ENCODE measurements around the gene SRPK1. TPM values are rescaled to one million over a fixed set of nuclear protein-coding genes. Genes with fewer than 3 reads are reported as not detected.
"Not testable (repeated sequence)": the region's sequence is repeated elsewhere in the genome, so short reads cannot be mapped to it uniquely, and the experiment has no call there.

Gene SRPK1
- total and polyA plus RNA-seq, 4 donors = 9.6 to 78.9 (median 23.6) TPM

DNA sequence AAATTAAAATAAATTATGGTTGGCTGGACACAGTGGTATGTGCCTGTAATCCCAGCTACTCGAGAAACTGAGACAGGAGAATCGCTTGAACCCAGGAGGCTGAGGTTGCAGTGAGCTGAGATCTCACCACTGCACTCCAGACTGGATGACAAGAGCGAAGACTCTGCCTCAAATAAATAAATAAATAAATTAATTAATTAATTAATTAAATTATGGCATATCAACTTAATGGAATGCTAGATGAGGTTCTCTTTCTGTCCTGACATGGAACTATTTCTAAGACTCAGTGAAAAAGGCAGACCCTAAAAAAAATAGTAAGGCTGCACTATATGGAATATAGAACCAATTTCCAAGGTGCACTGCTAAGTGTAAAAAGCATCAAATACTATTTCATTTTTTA, 4.8 kb downstream of the SRPK1 start:
- Histone ChIP-seq H3K36me3 (ENCODE audit: control insufficient read depth in 4 of 4, insufficient read depth in 4 of 4, low read length in 4 of 4) (peaks cover 0 to 2% (median 0%) of the 10 kb centered on the region in 4 donors), H3K4me3 (no peak overlapping the region), H3K9ac (ENCODE audit: insufficient read depth in 1 of 2, low read length in 2 of 2) (no peak overlapping the region), H3K27me3 (ENCODE audit: control insufficient read depth in 3 of 3, insufficient read depth in 3 of 3, low read length in 2 of 3) (no peaks in the 10 kb centered on the region), H3K27ac (ENCODE audit: low read depth in 1 of 2, low read length in 1 of 2) (no peak overlapping the region), H3K9me3 (ENCODE audit: control insufficient read depth in 4 of 4, insufficient read depth in 3 of 4, low read length in 3 of 4) (no peaks in the 10 kb centered on the region), H3K4me1 (ENCODE audit: control insufficient read depth in 5 of 5, insufficient read depth in 5 of 5, low read length in 5 of 5) (peaks cover 0 to 18% (median 2%) of the 10 kb centered on the region in 5 donors)
- WGBS, 2 donors = 95 to 99% methylated on average over 3 of the region's 3 CpGs
- TF ChIP-seq, protein P1, sequence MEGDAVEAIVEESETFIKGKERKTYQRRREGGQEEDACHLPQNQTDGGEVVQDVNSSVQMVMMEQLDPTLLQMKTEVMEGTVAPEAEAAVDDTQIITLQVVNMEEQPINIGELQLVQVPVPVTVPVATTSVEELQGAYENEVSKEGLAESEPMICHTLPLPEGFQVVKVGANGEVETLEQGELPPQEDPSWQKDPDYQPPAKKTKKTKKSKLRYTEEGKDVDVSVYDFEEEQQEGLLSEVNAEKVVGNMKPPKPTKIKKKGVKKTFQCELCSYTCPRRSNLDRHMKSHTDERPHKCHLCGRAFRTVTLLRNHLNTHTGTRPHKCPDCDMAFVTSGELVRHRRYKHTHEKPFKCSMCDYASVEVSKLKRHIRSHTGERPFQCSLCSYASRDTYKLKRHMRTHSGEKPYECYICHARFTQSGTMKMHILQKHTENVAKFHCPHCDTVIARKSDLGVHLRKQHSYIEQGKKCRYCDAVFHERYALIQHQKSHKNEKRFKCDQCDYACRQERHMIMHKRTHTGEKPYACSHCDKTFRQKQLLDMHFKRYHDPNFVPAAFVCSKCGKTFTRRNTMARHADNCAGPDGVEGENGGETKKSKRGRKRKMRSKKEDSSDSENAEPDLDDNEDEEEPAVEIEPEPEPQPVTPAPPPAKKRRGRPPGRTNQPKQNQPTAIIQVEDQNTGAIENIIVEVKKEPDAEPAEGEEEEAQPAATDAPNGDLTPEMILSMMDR (IDR thresholded peaks at IDR 0.05; ENCODE audit: control extremely low read depth, extremely low read depth) = no peak
- DNase-seq = no peak
- no peak for ATAC-seq (ENCODE audit: insufficient read depth, low FRiP score)

DNA sequence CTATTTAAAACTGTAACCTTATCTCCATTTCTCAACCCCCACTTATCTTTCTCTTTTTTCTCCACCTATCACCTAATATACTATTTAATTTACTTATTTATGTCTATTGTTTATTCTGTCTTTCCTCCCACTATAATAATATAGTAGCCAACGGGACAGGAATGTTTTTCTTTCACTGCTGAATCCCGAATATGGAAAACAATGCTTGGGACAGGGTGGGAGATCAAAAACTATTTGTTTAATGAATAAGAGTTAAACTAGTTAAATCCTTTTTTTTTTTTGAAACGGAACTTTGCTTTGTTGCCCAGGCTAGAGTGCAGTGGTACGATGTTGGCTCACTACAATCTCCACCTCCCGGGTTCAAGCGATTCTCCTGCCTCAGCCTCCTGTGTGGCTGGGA, 6.4 kb downstream of the SRPK1 start:
- WGBS, 2 donors = 86 to 94% methylated on average over 6 of the region's 6 CpGs
- TF ChIP-seq, protein P1 (IDR thresholded peaks at IDR 0.05; ENCODE audit: control extremely low read depth, extremely low read depth) = no peak
- no peak overlapping the region for H3K4me3 ChIP-seq
- no peak for DNase-seq
- H3K4me1 ChIP-seq (ENCODE audit: control insufficient read depth in 5 of 5, insufficient read depth in 5 of 5, low read length in 5 of 5) = peaks cover 0 to 14% (median 0%) of the 10 kb centered on the region in 5 donors
- H3K9ac ChIP-seq (ENCODE audit: insufficient read depth in 1 of 2, low read length in 2 of 2) = no peak overlapping the region
- H3K36me3 ChIP-seq (ENCODE audit: control insufficient read depth in 4 of 4, insufficient read depth in 4 of 4, low read length in 4 of 4) = peaks cover 0 to 9% (median 1%) of the 10 kb centered on the region in 4 donors
- ATAC-seq (ENCODE audit: insufficient read depth, low FRiP score) = no peak
- H3K9me3 ChIP-seq (ENCODE audit: control insufficient read depth in 4 of 4, insufficient read depth in 3 of 4, low read length in 3 of 4) = peaks cover 0 to 2% (median 0%) of the 10 kb centered on the region in 4 donors
- no peak overlapping the region for H3K27ac ChIP-seq (ENCODE audit: low read depth in 1 of 2, low read length in 1 of 2)
- H3K27me3 ChIP-seq (ENCODE audit: control insufficient read depth in 3 of 3, insufficient read depth in 3 of 3, low read length in 2 of 3) = no peaks in the 10 kb centered on the region

DNA sequence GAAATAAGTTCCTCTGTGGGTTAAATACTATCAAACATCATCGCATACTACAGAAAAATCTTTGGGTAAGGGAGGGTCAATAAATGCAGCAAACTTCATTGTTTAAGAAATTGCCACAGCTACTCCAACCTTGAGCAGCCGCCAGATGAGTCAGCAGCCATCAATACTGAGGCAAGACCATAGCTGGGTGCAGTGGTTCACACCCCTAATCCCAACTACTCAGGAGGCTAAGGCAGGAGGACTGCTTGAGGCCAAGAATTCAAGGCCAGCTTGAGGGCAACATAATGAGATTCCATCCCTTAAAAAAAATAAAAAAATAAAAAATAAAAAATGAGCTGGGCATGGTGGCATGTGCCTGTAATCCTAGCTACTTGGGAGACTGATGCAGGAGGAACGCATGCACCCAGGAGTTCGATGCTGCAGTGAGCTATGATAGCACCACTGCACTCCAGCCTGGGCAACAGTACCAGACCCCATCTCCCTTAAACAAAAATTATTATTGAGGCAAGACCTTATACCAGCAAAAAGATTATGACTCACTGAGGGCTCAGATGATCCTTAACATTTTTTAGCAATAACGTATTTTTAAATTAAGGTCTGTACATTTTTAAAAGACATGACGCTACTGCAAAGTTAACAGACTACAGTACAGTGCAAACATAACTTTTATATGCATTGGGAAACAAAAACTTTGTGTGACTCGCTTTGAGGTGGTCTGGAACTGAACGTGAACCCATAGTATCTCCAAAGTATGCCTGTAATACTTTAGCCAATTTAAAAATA, 8.8 kb downstream of the SRPK1 start:
- ATAC-seq (ENCODE audit: insufficient read depth, low FRiP score) (no peak), DNase-seq (no peak)
- Histone ChIP-seq H3K4me1 (ENCODE audit: control insufficient read depth in 5 of 5, insufficient read depth in 5 of 5, low read length in 5 of 5) (no peaks in the 10 kb centered on the region), H3K27ac (ENCODE audit: low read depth in 1 of 2, low read length in 1 of 2) (no peak overlapping the region), H3K4me3 (no peak overlapping the region), H3K9me3 (ENCODE audit: control insufficient read depth in 4 of 4, insufficient read depth in 3 of 4, low read length in 3 of 4) (peaks cover 0 to 3% (median 1%) of the 10 kb centered on the region in 4 donors), H3K9ac (ENCODE audit: insufficient read depth in 1 of 2, low read length in 2 of 2) (no peak overlapping the region), H3K27me3 (ENCODE audit: control insufficient read depth in 3 of 3, insufficient read depth in 3 of 3, low read length in 2 of 3) (no peaks in the 10 kb centered on the region), H3K36me3 (ENCODE audit: control insufficient read depth in 4 of 4, insufficient read depth in 4 of 4, low read length in 4 of 4) (peaks cover 0 to 15% (median 3%) of the 10 kb centered on the region in 4 donors)
- 96 to 98% methylated on average over 8 of the region's 8 CpGs for WGBS, 2 donors
- TF ChIP-seq, protein P1 (IDR thresholded peaks at IDR 0.05; ENCODE audit: control extremely low read depth, extremely low read depth) = no peak

DNA sequence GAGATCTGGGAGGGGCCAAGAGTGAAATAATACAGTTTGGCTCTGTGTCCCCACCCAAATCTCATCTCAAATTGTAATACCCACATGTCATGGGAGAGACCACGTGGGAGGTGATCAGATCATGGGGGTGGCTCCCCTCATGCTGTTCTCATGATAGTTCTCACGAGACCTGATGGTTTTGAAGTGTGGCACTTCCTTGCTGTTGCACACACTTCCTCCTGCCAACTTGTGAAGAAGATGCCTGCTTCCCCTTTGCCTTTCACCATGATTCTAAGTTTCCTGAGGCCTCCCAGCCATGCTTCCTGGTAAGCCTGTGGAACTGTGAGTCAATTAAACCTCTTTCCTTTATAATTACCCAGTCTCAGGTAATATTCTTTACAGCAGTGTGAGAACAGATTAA, 11.3 kb downstream of the SRPK1 start:
- 63 to 89% methylated on average over 2 of the region's 2 CpGs for WGBS, 2 donors
- not testable (repeated sequence) for H3K27me3 ChIP-seq (ENCODE audit: control insufficient read depth in 3 of 3, insufficient read depth in 3 of 3, low read length in 2 of 3); H3K9ac ChIP-seq (ENCODE audit: insufficient read depth in 1 of 2, low read length in 2 of 2); H3K27ac ChIP-seq (ENCODE audit: low read depth in 1 of 2, low read length in 1 of 2); DNase-seq; ATAC-seq (ENCODE audit: insufficient read depth, low FRiP score); H3K4me3 ChIP-seq; H3K9me3 ChIP-seq (ENCODE audit: control insufficient read depth in 4 of 4, insufficient read depth in 3 of 4, low read length in 3 of 4); H3K4me1 ChIP-seq (ENCODE audit: control insufficient read depth in 5 of 5, insufficient read depth in 5 of 5, low read length in 5 of 5)
- peaks cover 0 to 15% (median 4%) of the 10 kb centered on the region in 4 donors for H3K36me3 ChIP-seq (ENCODE audit: control insufficient read depth in 4 of 4, insufficient read depth in 4 of 4, low read length in 4 of 4)

DNA sequence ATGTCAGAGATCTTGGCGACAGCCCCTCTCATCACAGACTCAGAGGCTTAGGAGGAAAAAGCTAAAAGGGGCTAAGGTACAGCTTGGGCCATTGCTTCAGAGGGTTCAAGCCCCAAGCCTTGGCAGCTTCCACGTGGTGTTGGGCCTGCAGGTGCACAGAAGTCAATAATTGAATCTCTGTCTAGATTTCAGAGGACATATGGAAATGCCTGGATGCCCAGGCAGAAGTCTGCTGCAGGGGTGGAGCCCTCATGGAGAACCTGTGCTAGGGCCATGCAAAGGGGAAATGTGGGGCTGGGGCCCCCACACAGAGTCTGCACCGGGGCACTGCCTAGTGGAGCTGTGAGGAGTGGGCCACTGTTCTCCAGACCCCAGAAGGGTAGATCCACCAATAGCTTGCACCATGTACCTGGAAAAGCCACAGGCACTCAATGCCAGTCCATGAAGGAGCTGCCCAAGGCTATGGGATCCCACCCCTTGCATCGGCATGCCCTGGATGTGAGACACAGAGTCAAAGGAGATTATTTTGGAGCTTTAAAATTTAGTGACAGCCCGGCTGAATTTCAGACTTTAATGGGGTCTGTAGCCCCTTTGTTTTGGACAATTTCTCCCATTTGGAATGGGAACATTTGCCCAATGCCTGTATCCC, 12.0 kb downstream of the SRPK1 start:
- H3K27me3 ChIP-seq (ENCODE audit: control insufficient read depth in 3 of 3, insufficient read depth in 3 of 3, low read length in 2 of 3); H3K4me3 ChIP-seq; ATAC-seq (ENCODE audit: insufficient read depth, low FRiP score); H3K4me1 ChIP-seq (ENCODE audit: control insufficient read depth in 5 of 5, insufficient read depth in 5 of 5, low read length in 5 of 5); H3K27ac ChIP-seq (ENCODE audit: low read depth in 1 of 2, low read length in 1 of 2); H3K9ac ChIP-seq (ENCODE audit: insufficient read depth in 1 of 2, low read length in 2 of 2); DNase-seq; H3K9me3 ChIP-seq (ENCODE audit: control insufficient read depth in 4 of 4, insufficient read depth in 3 of 4, low read length in 3 of 4): not testable (repeated sequence)
- H3K36me3 ChIP-seq (ENCODE audit: control insufficient read depth in 4 of 4, insufficient read depth in 4 of 4, low read length in 4 of 4) = peaks cover 0 to 15% (median 6%) of the 10 kb centered on the region in 4 donors
- WGBS, 2 donors = 97 to 98% methylated on average over 5 of the region's 5 CpGs

Measured in lung (tissue), 12 donors.